Activated CD4-positive, alpha-beta T cell treated with anti-CD3 and anti-CD28 coated beads, Interleukin-2, amount 10 ng/mL, durations not matched to agents 24 days and 14 days (primary cell): ENCODE data around the gene DGCR6. TPM values are rescaled to one million over a fixed set of nuclear protein-coding genes. Genes with fewer than 3 reads are reported as not detected.
A peak's percentile ranks its signal among the peaks of the same experiment; 100 is the strongest.
"Not testable (repeated sequence)": the region's sequence is repeated elsewhere in the genome, so short reads cannot be mapped to it uniquely, and the experiment has no call there.

Source experiments
- DNase-seq: peaks from one replicate; pipeline ENCODE4 v3.0.0; 2022
- H3K27ac Mint-ChIP-seq: one replicate; pipeline ENCODE4 v1.8.0; 2022; ENCODE audit warnings: mild to moderate bottlenecking, mixed read lengths
- H3K27me3 Mint-ChIP-seq: one replicate; pipeline ENCODE4 v1.8.0; 2022; ENCODE audit warnings: mixed read lengths
- H3K36me3 Mint-ChIP-seq: one replicate; pipeline ENCODE4 v1.8.0; 2022; ENCODE audit warnings: low read depth, mild to moderate bottlenecking, mixed read lengths
- H3K4me1 Mint-ChIP-seq: one replicate; pipeline ENCODE4 v1.8.0; 2021; ENCODE audit warnings: mixed read lengths
- H3K4me3 Mint-ChIP-seq: one replicate; pipeline ENCODE4 v1.8.0; 2022; ENCODE audit warnings: mild to moderate bottlenecking, moderate library complexity, mixed read lengths
- H3K9me3 Mint-ChIP-seq: one replicate; pipeline ENCODE4 v1.8.0; 2021; ENCODE audit warnings: mixed read lengths
- intact Hi-C: fragments of 100-400 bp; cut with micrococcal nuclease; formaldehyde crosslinking; loops from one replicate; pipeline ENCODE4 v1.15.1; 2023
- total RNA-seq: library from RNA; stranded (reverse); gene quantifications from 2 replicates; pipeline ENCODE4 v1.2.3, GENCODE V29; 2022

The DGCR6 gene
- total RNA-seq, 1 donor from 2014 or later, result 1.5 TPM

GRCh38 chr22:18915550-18915949 lies 9.4 kb downstream of the DGCR6 start:
- DNase-seq, H3K4me3 Mint-ChIP-seq, H3K4me1 Mint-ChIP-seq, H3K27me3 Mint-ChIP-seq, H3K9me3 Mint-ChIP-seq, H3K36me3 Mint-ChIP-seq, intact Hi-C loops, H3K27ac Mint-ChIP-seq: not testable (repeated sequence)

- H3K4me3 Mint-ChIP-seq, H3K27ac Mint-ChIP-seq, H3K4me1 Mint-ChIP-seq, H3K27me3 Mint-ChIP-seq, H3K36me3 Mint-ChIP-seq, intact Hi-C loops, H3K9me3 Mint-ChIP-seq: not testable (repeated sequence)
- DNase-seq, result peak; percentile 1
These were observed 11.7 kb downstream of the DGCR6 start for GRCh38 chr22:18917818-18918217.

- intact Hi-C loops, H3K27me3 Mint-ChIP-seq, H3K27ac Mint-ChIP-seq, H3K9me3 Mint-ChIP-seq, H3K36me3 Mint-ChIP-seq, H3K4me3 Mint-ChIP-seq, H3K4me1 Mint-ChIP-seq: not testable (repeated sequence)
- peak; percentile 8 for DNase-seq
These were observed 14.3 kb downstream of the DGCR6 start for GRCh38 chr22:18920257-18920902.

- Mint-ChIP-seq H3K27me3 (no peaks in the 10 kb centered on the region), H3K4me3 (no peak overlapping the region), H3K4me1 (no peaks in the 10 kb centered on the region), H3K36me3 (no peaks in the 10 kb centered on the region), H3K9me3 (no peaks in the 10 kb centered on the region), H3K27ac (no peak overlapping the region)
- intact Hi-C loops, result no loop called here
- no peak for DNase-seq
These were observed 19.4 kb downstream of the DGCR6 start for GRCh38 chr22:18925368-18926064.

GRCh38 chr22:18927020-18927419 lies 20.9 kb downstream of the DGCR6 start:
- H3K4me3 Mint-ChIP-seq, result no peak overlapping the region
- DNase-seq, result no peak
- no peaks in the 10 kb centered on the region for H3K27me3 Mint-ChIP-seq
- no peaks in the 10 kb centered on the region for H3K9me3 Mint-ChIP-seq
- H3K4me1 Mint-ChIP-seq, result no peaks in the 10 kb centered on the region
- no peak overlapping the region for H3K27ac Mint-ChIP-seq
- intact Hi-C loops, result no loop called here
- no peaks in the 10 kb centered on the region for H3K36me3 Mint-ChIP-seq

GRCh38 chr22:18927573-18927972 lies 21.5 kb downstream of the DGCR6 start:
- Mint-ChIP-seq H3K4me3 (no peak overlapping the region), H3K4me1 (no peaks in the 10 kb centered on the region), H3K36me3 (no peaks in the 10 kb centered on the region), H3K27ac (no peak overlapping the region), H3K9me3 (no peaks in the 10 kb centered on the region), H3K27me3 (no peaks in the 10 kb centered on the region)
- no peak for DNase-seq
- intact Hi-C loops, result no loop called here

- no peak overlapping the region for H3K27ac Mint-ChIP-seq
- H3K4me3 Mint-ChIP-seq, result no peak overlapping the region
- H3K4me1 Mint-ChIP-seq, result no peaks in the 10 kb centered on the region
- H3K27me3 Mint-ChIP-seq, result no peaks in the 10 kb centered on the region
- intact Hi-C loops, result no loop called here
- DNase-seq, result peak; percentile 5
- no peaks in the 10 kb centered on the region for H3K36me3 Mint-ChIP-seq
- no peaks in the 10 kb centered on the region for H3K9me3 Mint-ChIP-seq
These were observed 23.3 kb downstream of the DGCR6 start for GRCh38 chr22:18929459-18929858.

GRCh38 chr22:18931905-18932652 lies 26.0 kb downstream of the DGCR6 start:
- H3K4me1 Mint-ChIP-seq, result no peaks in the 10 kb centered on the region
- H3K27ac Mint-ChIP-seq, result no peak overlapping the region
- DNase-seq, result no peak
- intact Hi-C loops, result no loop called here
- H3K9me3 Mint-ChIP-seq, result no peaks in the 10 kb centered on the region
- no peaks in the 10 kb centered on the region for H3K27me3 Mint-ChIP-seq
- no peaks in the 10 kb centered on the region for H3K36me3 Mint-ChIP-seq
- no peak overlapping the region for H3K4me3 Mint-ChIP-seq

- intact Hi-C loops, result no loop called here
- Mint-ChIP-seq H3K9me3 (no peaks in the 10 kb centered on the region), H3K27me3 (no peaks in the 10 kb centered on the region), H3K4me1 (no peaks in the 10 kb centered on the region), H3K27ac (no peak overlapping the region), H3K36me3 (no peaks in the 10 kb centered on the region), H3K4me3 (no peak overlapping the region)
- no peak for DNase-seq
These were observed 27.8 kb downstream of the DGCR6 start for GRCh38 chr22:18933914-18934313.

- DNase-seq, intact Hi-C loops: not testable (repeated sequence)
These were observed 28.6 kb downstream of the DGCR6 start for GRCh38 chr22:18934688-18935087.

GRCh38 chr22:18935889-18936529 lies 29.9 kb downstream of the DGCR6 start, which contains the start of gene PRODH:
Gene PRODH, minus strand, starts transcription at chr22:18936293. Its CDS starts 6 bp downstream, at chr22:18936287.
- intact Hi-C loops, result no loop called here
- no peaks in the 10 kb centered on the region for H3K36me3 Mint-ChIP-seq
- no peaks in the 10 kb centered on the region for H3K4me1 Mint-ChIP-seq
- H3K9me3 Mint-ChIP-seq, result no peaks in the 10 kb centered on the region
- no peak for DNase-seq
- no peak within 1 kb of the TSS for H3K27ac Mint-ChIP-seq
- no peak within 1 kb of the TSS for H3K4me3 Mint-ChIP-seq
- H3K27me3 Mint-ChIP-seq, result no peaks in the 10 kb centered on the region

More at GRCh38 chr22:18934688-18935087, 28.6 kb downstream of the DGCR6 start:
- H3K27ac Mint-ChIP-seq, H3K27me3 Mint-ChIP-seq, H3K4me1 Mint-ChIP-seq, H3K9me3 Mint-ChIP-seq, H3K36me3 Mint-ChIP-seq, H3K4me3 Mint-ChIP-seq: not testable (repeated sequence)

- H3K4me1 Mint-ChIP-seq, result not testable (repeated sequence)
- peak; percentile 14 for DNase-seq
These were observed 32.6 kb downstream of the DGCR6 start for GRCh38 chr22:18938691-18939090.

GRCh38 chr22:18947105-18947504 lies 41.0 kb downstream of the DGCR6 start:
- H3K27ac Mint-ChIP-seq, H3K4me1 Mint-ChIP-seq, H3K36me3 Mint-ChIP-seq, H3K9me3 Mint-ChIP-seq, DNase-seq, intact Hi-C loops, H3K4me3 Mint-ChIP-seq: not testable (repeated sequence)
- peaks cover 13% of the 10 kb centered on the region for H3K27me3 Mint-ChIP-seq

More at GRCh38 chr22:18938691-18939090, 32.6 kb downstream of the DGCR6 start:
- H3K4me3 Mint-ChIP-seq, H3K36me3 Mint-ChIP-seq, intact Hi-C loops, H3K27ac Mint-ChIP-seq, H3K9me3 Mint-ChIP-seq, H3K27me3 Mint-ChIP-seq: not testable (repeated sequence)

- intact Hi-C loops, result no loop called here
- Mint-ChIP-seq H3K36me3 (no peaks in the 10 kb centered on the region), H3K4me3 (no peak overlapping the region), H3K27me3 (peaks cover 13% of the 10 kb centered on the region), H3K27ac (peak overlapping the region; percentile 25), H3K9me3 (no peaks in the 10 kb centered on the region), H3K4me1 (no peaks in the 10 kb centered on the region)
- no peak for DNase-seq
These were observed 41.8 kb downstream of the DGCR6 start for GRCh38 chr22:18947905-18948304.
